Peyer's patch (tissue), 4 donors: ENCODE data around the gene SV2B. TPM values are rescaled to one million over a fixed set of nuclear protein-coding genes. Genes with fewer than 3 reads are reported as not detected.
A peak's percentile ranks its signal among the peaks of the same experiment; 100 is the strongest.

Experiments
- DNase-seq, 3 donors: peaks; one replicate each; pipeline ENCODE4 v3.0.0-alpha.2; 2017 to 2019
- H3K27ac ChIP-seq, 4 donors: fragments of 200-600 bp; sonication (generic); one replicate each; pipeline ENCODE4 v1.5.1; 2016 to 2019
- H3K27me3 ChIP-seq, 2 donors: fragments of 200-600 bp; sonication (generic); one replicate each; pipeline ENCODE4 v1.5.1; 2019
- H3K36me3 ChIP-seq, 3 donors: fragments of 200-600 bp; sonication (generic); one replicate each; pipeline ENCODE4 v1.5.1; 2016 to 2019
- H3K4me1 ChIP-seq, 4 donors: fragments of 200-600 bp; sonication (generic); one replicate each; pipeline ENCODE4 v1.5.1; 2016 to 2019
- H3K4me3 ChIP-seq, 4 donors: fragments of 200-600 bp; sonication (generic); 1 replicate in 3 of 4; 2 replicates in 1 of 4; pipeline ENCODE4 v1.5.1; 2016 to 2019; ENCODE audit warnings: mild to moderate bottlenecking in 1 of 4
- H3K9me3 ChIP-seq, 4 donors: fragments of 200-600 bp; sonication (generic); one replicate each; pipeline ENCODE4 v1.5.1; 2016 to 2019; ENCODE audit warnings: mild to moderate bottlenecking in 1 of 4
- CTCF ChIP-seq, 6 experiments: fragments of 450-650 bp in 4 of 6; fragments of 200-600 bp in 2 of 6; sonication (generic) in 1 of 6; IDR thresholded peaks; one replicate each; pipeline ENCODE4 v1.5.1; 2017 to 2019; ENCODE audit warnings: antibody characterized with exemption in 6 of 6, mild to moderate bottlenecking in 3 of 6, moderate library complexity in 1 of 6
- POLR2A ChIP-seq, 2 donors: fragments of 450-650 bp; IDR thresholded peaks; one replicate each; pipeline ENCODE4 v1.5.1; 2017; ENCODE audit warnings: antibody characterized with exemption in 2 of 2, mild to moderate bottlenecking in 2 of 2, moderate library complexity in 2 of 2
- total RNA-seq, 4 donors: library from RNA; depleted of rRNA; stranded (reverse); fragments of >200 nt; gene quantifications; one replicate each; pipeline ENCODE4 v1.1.0, GENCODE V29; 2016

SV2B gene
- 1 to 10 TPM in 1 of 4 donors, under 1 TPM in 3; 0.18 to 2.5 (median 0.69) TPM for total RNA-seq

GRCh38 chr15:91099995-91100813 lies at the start of gene SV2B:
TSS of gene SV2B (plus strand) at chr15:91100257. CDS start at chr15:91226264, 126,007 bp downstream.
- DNase-seq, result peak in 1 of 3 donors; percentile 46
- peaks cover 0 to 15% (median 3%) of the 10 kb centered on the region in 4 donors for H3K4me1 ChIP-seq
- peaks cover 0 to 11% of the 10 kb centered on the region in 2 donors for H3K27me3 ChIP-seq

GRCh38 chr15:91051248-91051647 lies 48.8 kb upstream of the SV2B start:
- no peak for DNase-seq
- Histone ChIP-seq H3K36me3 (no peaks in the 10 kb centered on the region), H3K4me1 (peaks cover 0 to 4% (median 0%) of the 10 kb centered on the region in 4 donors), H3K27me3 (no peaks in the 10 kb centered on the region), H3K9me3 (no peaks in the 10 kb centered on the region), H3K27ac (no peak overlapping the region), H3K4me3 (no peak overlapping the region)
- no peak for TF ChIP-seq CTCF (IDR thresholded peaks at IDR 0.05)
- TF ChIP-seq POLR2A (IDR thresholded peaks at IDR 0.05), result no peak

More at GRCh38 chr15:91099995-91100813, at the start of gene SV2B:
- H3K9me3 ChIP-seq, result no peaks in the 10 kb centered on the region
- H3K27ac ChIP-seq, result peak within 1 kb of the TSS in 1 of 4 donors; percentile 31
- H3K4me3 ChIP-seq, result peak within 1 kb of the TSS; percentile 17 to 51 (median 47)
- no peaks in the 10 kb centered on the region for H3K36me3 ChIP-seq
- no peak for TF ChIP-seq POLR2A (IDR thresholded peaks at IDR 0.05)
- TF ChIP-seq CTCF (IDR thresholded peaks at IDR 0.05), result no peak

GRCh38 chr15:91054816-91055215 lies 45.2 kb upstream of the SV2B start:
- Histone ChIP-seq H3K4me1 (peaks cover 0 to 4% (median 0%) of the 10 kb centered on the region in 4 donors), H3K9me3 (no peaks in the 10 kb centered on the region), H3K4me3 (no peak overlapping the region), H3K36me3 (no peaks in the 10 kb centered on the region), H3K27me3 (no peaks in the 10 kb centered on the region), H3K27ac (no peak overlapping the region)
- no peak for DNase-seq
- TF ChIP-seq POLR2A (IDR thresholded peaks at IDR 0.05), result no peak
- TF ChIP-seq CTCF (IDR thresholded peaks at IDR 0.05), result no peak

GRCh38 chr15:91055548-91056331 lies 44.3 kb upstream of the SV2B start:
- H3K27me3 ChIP-seq, result no peaks in the 10 kb centered on the region

More at GRCh38 chr15:91055548-91056331, 44.3 kb upstream of the SV2B start:
- no peak for TF ChIP-seq POLR2A (IDR thresholded peaks at IDR 0.05)
- TF ChIP-seq CTCF (IDR thresholded peaks at IDR 0.05), result peak in 4 of 6 experiments; percentile 55 to 75 (median 71)
- Histone ChIP-seq H3K9me3 (no peaks in the 10 kb centered on the region), H3K27ac (no peak overlapping the region), H3K4me1 (no peaks in the 10 kb centered on the region), H3K4me3 (no peak overlapping the region), H3K36me3 (no peaks in the 10 kb centered on the region)
- DNase-seq, result peak in 1 of 3 donors; percentile 71
